ENCODE results near the gene PMP22.
"Not testable (repeated sequence)": the region's sequence is repeated elsewhere in the genome, so short reads cannot be mapped to it uniquely, and the experiment has no call there.

The PMP22 gene

GRCh38 chr17:15249487-15249886 lies 15.6 kb downstream of the PMP22 start:
- ATAC-seq = no peak
- no peak overlapping the region for H3K4me3 Mint-ChIP-seq
- H3K9me3 Mint-ChIP-seq = no peaks in the 10 kb centered on the region
- H3K36me3 Mint-ChIP-seq = no peaks in the 10 kb centered on the region
- H3K27ac Mint-ChIP-seq = no peak overlapping the region
- H3K4me1 Mint-ChIP-seq = no peaks in the 10 kb centered on the region
- peaks cover 13% of the 10 kb centered on the region for H3K27me3 Mint-ChIP-seq

- ATAC-seq = no peak
- H3K27me3 Mint-ChIP-seq = no peaks in the 10 kb centered on the region
- H3K9me3 Mint-ChIP-seq = no peaks in the 10 kb centered on the region
These were observed 17.1 kb downstream of the PMP22 start for GRCh38 chr17:15247891-15248529.

GRCh38 chr17:15245054-15245453 lies 20.1 kb downstream of the PMP22 start:
- Mint-ChIP-seq H3K27me3 (no peaks in the 10 kb centered on the region), H3K36me3 (no peaks in the 10 kb centered on the region), H3K9me3 (no peaks in the 10 kb centered on the region), H3K4me1 (no peaks in the 10 kb centered on the region), H3K27ac (no peak overlapping the region), H3K4me3 (no peak overlapping the region)
- no peak for ATAC-seq

More at GRCh38 chr17:15247891-15248529, 17.1 kb downstream of the PMP22 start:
- Mint-ChIP-seq H3K4me3 (no peak overlapping the region), H3K4me1 (no peaks in the 10 kb centered on the region), H3K27ac (no peak overlapping the region), H3K36me3 (no peaks in the 10 kb centered on the region)

- no peak overlapping the region for H3K4me3 Mint-ChIP-seq
- H3K27ac Mint-ChIP-seq = no peak overlapping the region
These were observed 24.5 kb downstream of the PMP22 start for GRCh38 chr17:15240644-15241043.

GRCh38 chr17:15239491-15239890 lies 25.6 kb downstream of the PMP22 start:
- Mint-ChIP-seq H3K4me1 (no peaks in the 10 kb centered on the region), H3K27me3 (peaks cover 25% of the 10 kb centered on the region), H3K4me3 (no peak overlapping the region), H3K27ac (no peak overlapping the region), H3K9me3 (no peaks in the 10 kb centered on the region), H3K36me3 (no peaks in the 10 kb centered on the region)
- no peak for ATAC-seq

More at GRCh38 chr17:15240644-15241043, 24.5 kb downstream of the PMP22 start:
- no peak for ATAC-seq
- no peaks in the 10 kb centered on the region for H3K4me1 Mint-ChIP-seq
- peaks cover 25% of the 10 kb centered on the region for H3K27me3 Mint-ChIP-seq
- H3K9me3 Mint-ChIP-seq = no peaks in the 10 kb centered on the region
- no peaks in the 10 kb centered on the region for H3K36me3 Mint-ChIP-seq

- Mint-ChIP-seq H3K27ac (no peak overlapping the region), H3K4me1 (no peaks in the 10 kb centered on the region), H3K4me3 (no peak overlapping the region), H3K9me3 (no peaks in the 10 kb centered on the region), H3K36me3 (no peaks in the 10 kb centered on the region), H3K27me3 (peaks cover 25% of the 10 kb centered on the region)
- ATAC-seq = no peak
These were observed 26.3 kb downstream of the PMP22 start for GRCh38 chr17:15238676-15239422.

- peaks cover 25% of the 10 kb centered on the region for H3K27me3 Mint-ChIP-seq
- ATAC-seq = no peak
- H3K4me3 Mint-ChIP-seq = no peak overlapping the region
- no peaks in the 10 kb centered on the region for H3K9me3 Mint-ChIP-seq
- H3K4me1 Mint-ChIP-seq = no peaks in the 10 kb centered on the region
- H3K27ac Mint-ChIP-seq = no peak overlapping the region
- no peaks in the 10 kb centered on the region for H3K36me3 Mint-ChIP-seq
These were observed 27.1 kb downstream of the PMP22 start for GRCh38 chr17:15238057-15238456.

- H3K4me3 Mint-ChIP-seq = no peak overlapping the region
- no peaks in the 10 kb centered on the region for H3K9me3 Mint-ChIP-seq
- H3K27ac Mint-ChIP-seq = no peak overlapping the region
- no peaks in the 10 kb centered on the region for H3K4me1 Mint-ChIP-seq
- no peak for ATAC-seq
- H3K27me3 Mint-ChIP-seq = peaks cover 25% of the 10 kb centered on the region
- no peaks in the 10 kb centered on the region for H3K36me3 Mint-ChIP-seq
These were observed 28.1 kb downstream of the PMP22 start for GRCh38 chr17:15237106-15237425.

- Mint-ChIP-seq H3K36me3 (no peaks in the 10 kb centered on the region), H3K4me1 (no peaks in the 10 kb centered on the region), H3K27me3 (peaks cover 25% of the 10 kb centered on the region), H3K9me3 (no peaks in the 10 kb centered on the region), H3K4me3 (no peak overlapping the region), H3K27ac (no peak overlapping the region)
- no peak for ATAC-seq
These were observed 28.6 kb downstream of the PMP22 start for GRCh38 chr17:15236281-15237105.

- H3K4me1 Mint-ChIP-seq = no peaks in the 10 kb centered on the region
- H3K27ac Mint-ChIP-seq = no peak overlapping the region
- no peaks in the 10 kb centered on the region for H3K9me3 Mint-ChIP-seq
- no peaks in the 10 kb centered on the region for H3K36me3 Mint-ChIP-seq
- H3K4me3 Mint-ChIP-seq = no peak overlapping the region
- H3K27me3 Mint-ChIP-seq = peaks cover 17% of the 10 kb centered on the region
- ATAC-seq = no peak
These were observed 31.2 kb downstream of the PMP22 start for GRCh38 chr17:15233971-15234370.

GRCh38 chr17:15233022-15233805 lies 31.9 kb downstream of the PMP22 start:
- no peaks in the 10 kb centered on the region for H3K36me3 Mint-ChIP-seq
- no peaks in the 10 kb centered on the region for H3K4me1 Mint-ChIP-seq
- H3K4me3 Mint-ChIP-seq = no peak overlapping the region
- no peaks in the 10 kb centered on the region for H3K9me3 Mint-ChIP-seq
- H3K27me3 Mint-ChIP-seq = peaks cover 9% of the 10 kb centered on the region
- no peak for ATAC-seq
- H3K27ac Mint-ChIP-seq = no peak overlapping the region

GRCh38 chr17:15232517-15232915 lies 32.6 kb downstream of the PMP22 start:
- no peaks in the 10 kb centered on the region for H3K9me3 Mint-ChIP-seq
- H3K27ac Mint-ChIP-seq = no peak overlapping the region
- H3K4me3 Mint-ChIP-seq = no peak overlapping the region
- ATAC-seq = no peak
- peaks cover 7% of the 10 kb centered on the region for H3K27me3 Mint-ChIP-seq
- no peaks in the 10 kb centered on the region for H3K36me3 Mint-ChIP-seq
- H3K4me1 Mint-ChIP-seq = no peaks in the 10 kb centered on the region

- H3K9me3 Mint-ChIP-seq = no peaks in the 10 kb centered on the region
- no peak overlapping the region for H3K4me3 Mint-ChIP-seq
- H3K36me3 Mint-ChIP-seq = no peaks in the 10 kb centered on the region
- H3K4me1 Mint-ChIP-seq = no peaks in the 10 kb centered on the region
- ATAC-seq = no peak
- no peak overlapping the region for H3K27ac Mint-ChIP-seq
- peaks cover 5% of the 10 kb centered on the region for H3K27me3 Mint-ChIP-seq
These were observed 33.1 kb downstream of the PMP22 start for GRCh38 chr17:15231851-15232516.

GRCh38 chr17:15230866-15231265 lies 34.3 kb downstream of the PMP22 start:
- no peak for ATAC-seq
- Mint-ChIP-seq H3K27ac (no peak overlapping the region), H3K27me3 (no peaks in the 10 kb centered on the region), H3K4me3 (no peak overlapping the region), H3K9me3 (no peaks in the 10 kb centered on the region), H3K36me3 (no peaks in the 10 kb centered on the region), H3K4me1 (no peaks in the 10 kb centered on the region)

- not testable (repeated sequence) for H3K27me3 Mint-ChIP-seq, H3K27ac Mint-ChIP-seq, H3K9me3 Mint-ChIP-seq, H3K36me3 Mint-ChIP-seq, H3K4me1 Mint-ChIP-seq, ATAC-seq, H3K4me3 Mint-ChIP-seq
These were observed 43.3 kb downstream of the PMP22 start for GRCh38 chr17:15221827-15222226.
